Colonic mucosa (tissue), 4 donors: ENCODE data around the gene ING4. TPM values are rescaled to one million over a fixed set of nuclear protein-coding genes. Genes with fewer than 3 reads are reported as not detected.

Experiments
- DNase-seq: peaks from one replicate; pipeline ENCODE4 v3.0.0-alpha.2; 2020
- H3K27ac ChIP-seq: fragments of 200-600 bp; one replicate; pipeline ENCODE4 v1.8.0; 2021
- H3K27me3 ChIP-seq: fragments of 200-600 bp; one replicate; pipeline ENCODE4 v1.8.0; 2021
- H3K36me3 ChIP-seq: fragments of 200-600 bp; one replicate; pipeline ENCODE4 v1.8.0; 2021
- H3K4me1 ChIP-seq: fragments of 200-600 bp; one replicate; pipeline ENCODE4 v1.8.0; 2021; ENCODE audit warnings: mild to moderate bottlenecking
- H3K4me3 ChIP-seq: fragments of 200-600 bp; one replicate; pipeline ENCODE4 v1.8.0; 2021
- H3K9ac ChIP-seq, 2 donors: one replicate each; pipeline ENCODE4 v1.7.0; 2013; ENCODE audit warnings: control low read depth in 2 of 2, low read depth in 2 of 2, low read length in 2 of 2
- H3K9me3 ChIP-seq: fragments of 200-600 bp; one replicate; pipeline ENCODE4 v1.8.0; 2021
- CTCF ChIP-seq: fragments of 200-600 bp; IDR thresholded peaks from one replicate; pipeline ENCODE4 v1.8.0; 2022; ENCODE audit warnings: antibody characterized with exemption, mild to moderate bottlenecking
- intact Hi-C: fragments of 100-400 bp; cut with DNase I; formaldehyde crosslinking; loops from one replicate; pipeline ENCODE4 v1.14.1; 2022
- total RNA-seq, 2 donors: library from RNA; stranded (reverse); fragmentation: NEBNext Ultra II Directional in 1 of 2; extraction: Animal tissue kit (Norgen Biotek cat#: 25700) in 1 of 2; gene quantifications; one replicate each; pipeline ENCODE4 v1.2.1, GENCODE V29; 2021
- donor health status: healthy.
- donor health status: DM: no; HTN: no; CAD: no.
- donor health status: DM: no; HTN: no; CAD: no.

ING4 gene
- total RNA-seq, 2 donors from 2014 or later: 20.0 to 33.8 TPM

DNA sequence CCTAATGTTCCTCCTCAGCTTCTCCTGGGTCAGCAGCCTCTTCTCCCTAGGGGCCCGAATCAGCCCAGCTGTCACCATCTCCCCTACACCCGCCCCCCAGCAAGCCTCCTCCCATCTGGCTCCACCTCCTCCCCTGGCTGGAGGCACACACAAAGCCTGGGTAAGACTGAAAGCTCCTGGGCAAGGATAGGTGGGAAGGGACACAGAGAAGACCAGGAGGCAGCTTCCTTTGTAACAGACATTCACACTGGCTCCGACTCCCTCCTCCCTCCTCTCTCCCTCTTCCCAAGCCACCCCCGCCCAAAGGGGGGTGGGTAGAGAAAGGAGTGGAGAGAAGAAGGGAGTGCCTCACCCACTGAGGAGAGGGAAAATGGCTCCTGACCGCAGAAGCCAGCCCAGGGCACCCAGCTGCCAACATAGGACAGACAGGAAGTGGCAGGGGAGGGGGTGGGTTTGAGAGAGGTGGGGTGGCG is 59.8 kb downstream of the ING4 start:
- DNase-seq: peak; percentile 29
- Histone ChIP-seq H3K36me3 (peaks cover 32% of the 10 kb centered on the region), H3K27me3 (no peaks in the 10 kb centered on the region), H3K9ac (peak overlapping the region in 1 of 2 donors; percentile 54), H3K9me3 (no peaks in the 10 kb centered on the region), H3K4me1 (peaks cover 20% of the 10 kb centered on the region), H3K4me3 (no peak overlapping the region), H3K27ac (no peak overlapping the region)
- no peak for TF ChIP-seq CTCF
- intact Hi-C loops: no loop called here

DNA sequence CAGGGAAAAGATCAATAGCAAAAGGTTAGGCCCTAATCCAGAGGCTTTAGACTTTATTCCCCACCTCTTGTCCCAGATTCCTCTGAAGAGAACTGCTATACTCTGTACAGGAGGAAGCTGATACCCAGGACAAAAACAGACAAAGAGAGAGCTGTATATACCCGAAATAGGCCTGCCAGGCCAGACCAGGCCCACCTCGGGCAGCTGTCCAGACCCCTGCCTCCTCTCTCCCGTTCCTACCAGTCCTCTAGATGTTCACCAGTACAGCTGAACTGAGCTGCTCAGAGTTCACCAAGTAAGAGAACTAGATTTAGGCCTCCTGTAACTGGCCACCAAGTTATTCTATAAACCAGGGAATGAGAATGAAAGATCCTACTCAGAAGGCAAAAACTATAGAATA is 60.4 kb downstream of the ING4 start:
- Histone ChIP-seq H3K36me3 (peaks cover 36% of the 10 kb centered on the region), H3K9me3 (no peaks in the 10 kb centered on the region), H3K27me3 (no peaks in the 10 kb centered on the region), H3K4me1 (peaks cover 20% of the 10 kb centered on the region), H3K9ac (no peak overlapping the region), H3K27ac (no peak overlapping the region), H3K4me3 (no peak overlapping the region)
- no peak for TF ChIP-seq CTCF
- intact Hi-C loops: no loop called here
- DNase-seq: no peak

Other genes starting within 250 kb of the ING4 start
- gene CD27, start 218.2 kb downstream of the ING4 start, total RNA-seq: 1 to 10 TPM; 1.9 to 2.4 TPM
- 10 to 100 TPM; 44.9 to 57.8 TPM for gene TAPBPL, start 211.1 kb downstream of the ING4 start, total RNA-seq
- gene VAMP1, start 192.4 kb downstream of the ING4 start, total RNA-seq: 1 to 10 TPM; 3.9 to 4.1 TPM
- gene MRPL51, start 169.9 kb downstream of the ING4 start, total RNA-seq: 100 to 1,000 TPM; 132 to 220 TPM
- gene NCAPD2, start 169.0 kb downstream of the ING4 start, total RNA-seq: 10 to 100 TPM; 35.9 to 94.1 TPM
- 1,000 to 10,000 TPM; 3,442 to 3,768 TPM for gene GAPDH, start 128.6 kb downstream of the ING4 start, total RNA-seq
- 1 to 10 TPM; 2.5 to 4.1 TPM for gene IFFO1, start 107.1 kb downstream of the ING4 start, total RNA-seq
- gene NOP2, start 94.8 kb downstream of the ING4 start, total RNA-seq: 10 to 100 TPM; 19.1 to 39.6 TPM
- gene CHD4, start 55.7 kb downstream of the ING4 start, total RNA-seq: 100 to 1,000 TPM; 153 to 199 TPM
- 10 to 100 TPM; 27.0 to 32.7 TPM for gene LPAR5, start 27.2 kb downstream of the ING4 start, total RNA-seq
- 1 to 10 TPM; 1.6 to 1.9 TPM for gene ACRBP, start 15.7 kb downstream of the ING4 start, total RNA-seq
- gene ZNF384, start 26.3 kb upstream of the ING4 start, total RNA-seq: 10 to 100 TPM; 50.0 to 53.6 TPM
- 1 to 10 TPM in 1 of 2 donors, under 1 TPM in 1; 0.44 to 1.2 TPM for gene PIANP, start 37.7 kb upstream of the ING4 start, total RNA-seq
- 10 to 100 TPM; 33.3 to 47.6 TPM for gene COPS7A, start 60.9 kb upstream of the ING4 start, total RNA-seq
- 100 to 1,000 TPM; 199 to 212 TPM for gene MLF2, start 90.0 kb upstream of the ING4 start, total RNA-seq
- gene PTMS, start 103.2 kb upstream of the ING4 start, total RNA-seq: 100 to 1,000 TPM; 169 to 182 TPM
- 1 to 10 TPM; 1.0 to 1.2 TPM for gene LAG3, start 109.4 kb upstream of the ING4 start, total RNA-seq
- 10 to 100 TPM in 1 of 2 donors, 1 to 10 TPM in 1; 6.2 to 13.4 TPM for gene CD4, start 126.4 kb upstream of the ING4 start, total RNA-seq
- 1 to 10 TPM; 1.9 to 2.7 TPM for gene GPR162, start 158.7 kb upstream of the ING4 start, total RNA-seq
- 1 to 10 TPM; 4.4 to 5.3 TPM for gene P3H3, start 165.3 kb upstream of the ING4 start, total RNA-seq
- gene GNB3, start 177.8 kb upstream of the ING4 start, total RNA-seq: under 1 TPM; 0.62 to 0.72 TPM
- gene CDCA3, start 188.2 kb upstream of the ING4 start, total RNA-seq: 10 to 100 TPM; 11.4 to 63.7 TPM
- gene USP5, start 189.0 kb upstream of the ING4 start, total RNA-seq: 100 to 1,000 TPM in 1 of 2 donors, 10 to 100 TPM in 1; 82.6 to 132 TPM
- 1,000 to 10,000 TPM; 1,097 to 1,106 TPM for gene TPI1, start 204.4 kb upstream of the ING4 start, total RNA-seq
- gene SPSB2, start 210.2 kb upstream of the ING4 start, total RNA-seq: 10 to 100 TPM in 1 of 2 donors, 1 to 10 TPM in 1; 8.4 to 19.8 TPM
- 1 to 10 TPM; 7.3 to 8.0 TPM for gene LRRC23, start 241.7 kb upstream of the ING4 start, total RNA-seq